GM12875 (cell line): ENCODE data around the gene DLG3.
"Not testable (repeated sequence)": the region's sequence is repeated elsewhere in the genome, so short reads cannot be mapped to it uniquely, and the experiment has no call there.

Experiments used
- H3K4me3 ChIP-seq: one replicate; pipeline ENCODE4 v1.5.1; 2011; ENCODE audit warnings: low read depth, low read length, control low read depth
- TF ChIP-seq, protein P1 (sequence below): IDR thresholded peaks from 2 replicates; pipeline ENCODE4 v1.5.1; 2011; ENCODE audit warnings: low read depth, mild to moderate bottlenecking, control low read depth, inconsistent platforms, low read length, moderate library complexity, borderline replicate concordance; ENCODE audit not compliant: insufficient read depth

Gene DLG3

DNA sequence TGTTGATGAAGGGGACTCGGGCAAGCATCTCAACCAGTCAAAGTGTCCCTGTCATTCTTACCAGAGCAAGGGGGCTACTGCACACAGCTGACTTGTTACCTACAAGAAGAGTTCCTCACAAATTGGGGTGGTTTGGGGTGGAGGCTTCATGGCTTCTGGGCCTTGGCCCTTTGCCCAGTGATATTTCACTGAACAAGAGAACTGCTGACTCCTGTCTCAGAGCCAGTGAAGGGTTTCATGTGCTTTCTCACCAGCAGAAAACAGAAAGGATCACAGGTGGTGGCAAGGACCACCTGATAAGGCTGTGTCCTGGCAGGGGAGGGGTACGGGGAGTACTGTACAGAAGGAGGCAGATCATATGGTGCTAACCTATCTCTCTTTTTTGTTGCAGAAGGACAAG lies 53.5 kb downstream of the DLG3 start:
- no peak overlapping the region for H3K4me3 ChIP-seq

DNA sequence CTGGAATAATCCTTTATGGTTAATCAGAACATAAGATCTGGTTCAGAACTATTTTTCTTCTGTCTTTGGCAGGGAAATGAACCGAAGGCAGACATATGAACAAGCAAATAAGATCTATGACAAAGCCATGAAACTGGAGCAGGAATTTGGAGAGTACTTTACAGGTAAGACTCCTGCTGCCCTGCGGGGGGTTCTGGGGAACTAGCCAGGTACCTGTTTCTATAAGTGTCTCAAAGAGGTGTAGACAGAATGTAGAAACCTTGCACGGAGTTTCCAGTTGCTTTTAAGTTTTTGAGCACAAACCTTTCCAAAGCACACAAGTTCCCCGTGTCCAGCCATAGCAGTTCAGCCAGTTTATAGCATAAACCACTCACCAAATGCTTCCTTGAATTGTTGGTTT lies 56.2 kb downstream of the DLG3 start:
- TF ChIP-seq, protein P1, sequence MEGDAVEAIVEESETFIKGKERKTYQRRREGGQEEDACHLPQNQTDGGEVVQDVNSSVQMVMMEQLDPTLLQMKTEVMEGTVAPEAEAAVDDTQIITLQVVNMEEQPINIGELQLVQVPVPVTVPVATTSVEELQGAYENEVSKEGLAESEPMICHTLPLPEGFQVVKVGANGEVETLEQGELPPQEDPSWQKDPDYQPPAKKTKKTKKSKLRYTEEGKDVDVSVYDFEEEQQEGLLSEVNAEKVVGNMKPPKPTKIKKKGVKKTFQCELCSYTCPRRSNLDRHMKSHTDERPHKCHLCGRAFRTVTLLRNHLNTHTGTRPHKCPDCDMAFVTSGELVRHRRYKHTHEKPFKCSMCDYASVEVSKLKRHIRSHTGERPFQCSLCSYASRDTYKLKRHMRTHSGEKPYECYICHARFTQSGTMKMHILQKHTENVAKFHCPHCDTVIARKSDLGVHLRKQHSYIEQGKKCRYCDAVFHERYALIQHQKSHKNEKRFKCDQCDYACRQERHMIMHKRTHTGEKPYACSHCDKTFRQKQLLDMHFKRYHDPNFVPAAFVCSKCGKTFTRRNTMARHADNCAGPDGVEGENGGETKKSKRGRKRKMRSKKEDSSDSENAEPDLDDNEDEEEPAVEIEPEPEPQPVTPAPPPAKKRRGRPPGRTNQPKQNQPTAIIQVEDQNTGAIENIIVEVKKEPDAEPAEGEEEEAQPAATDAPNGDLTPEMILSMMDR: no peak

More for the DNA sequence above, 53.5 kb downstream of the DLG3 start:
- TF ChIP-seq, protein P1: no peak

DNA sequence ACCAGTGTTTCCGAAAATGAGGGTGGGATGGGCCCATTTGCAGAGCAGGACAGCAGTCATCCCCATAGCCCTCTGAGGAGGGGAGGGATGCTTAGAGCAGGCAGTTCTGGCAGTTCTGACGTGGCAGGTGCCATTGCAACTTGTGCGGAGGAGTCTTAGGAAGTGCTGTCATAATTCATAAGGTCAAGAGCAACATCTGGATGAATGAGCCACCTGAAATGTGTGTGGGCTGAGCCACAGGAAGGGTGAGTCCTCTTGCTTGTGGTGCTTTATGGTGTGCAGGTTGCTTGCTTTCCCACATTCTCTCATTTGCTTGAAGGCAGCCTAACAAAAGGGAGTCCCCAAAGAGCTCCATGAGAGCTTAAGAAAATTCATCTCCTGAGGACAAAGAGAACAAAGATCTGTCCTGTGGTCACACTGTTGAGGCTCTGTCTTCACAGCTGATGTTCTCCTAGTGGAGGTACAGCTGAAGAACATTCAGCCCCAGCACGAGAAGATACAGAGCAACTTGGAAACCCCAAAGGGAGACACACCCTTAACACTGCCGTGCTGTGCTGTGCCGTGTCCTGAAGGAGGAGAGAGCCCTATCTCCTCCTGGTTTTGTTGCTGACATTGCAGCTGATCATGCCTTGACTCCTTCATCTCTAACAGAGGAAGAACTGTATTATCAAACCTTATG lies 60.3 kb downstream of the DLG3 start:
- no peak overlapping the region for H3K4me3 ChIP-seq
- TF ChIP-seq, protein P1: no peak

More for the DNA sequence above, 56.2 kb downstream of the DLG3 start:
- H3K4me3 ChIP-seq: no peak overlapping the region

DNA sequence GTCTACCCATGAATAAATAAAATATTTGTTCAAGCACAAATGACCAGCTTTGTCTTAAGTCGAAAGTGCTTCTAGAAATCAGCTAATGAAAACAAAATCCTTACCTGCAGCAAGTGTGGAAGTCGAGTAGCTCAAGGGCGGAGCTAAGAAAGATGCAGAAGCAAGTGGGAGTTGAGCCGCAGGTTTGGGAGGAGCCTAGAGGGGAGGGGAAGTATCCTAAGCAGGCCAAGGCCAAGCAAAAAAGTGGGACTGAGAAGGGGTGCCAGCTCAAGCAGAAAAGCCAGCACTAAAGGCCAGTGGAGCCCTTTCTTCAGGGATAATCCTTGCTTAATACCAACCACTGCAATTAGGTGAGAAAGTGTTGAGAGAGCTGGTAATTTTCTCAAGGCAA lies 60.8 kb downstream of the DLG3 start:
- TF ChIP-seq, protein P1: no peak
- no peak overlapping the region for H3K4me3 ChIP-seq

DNA sequence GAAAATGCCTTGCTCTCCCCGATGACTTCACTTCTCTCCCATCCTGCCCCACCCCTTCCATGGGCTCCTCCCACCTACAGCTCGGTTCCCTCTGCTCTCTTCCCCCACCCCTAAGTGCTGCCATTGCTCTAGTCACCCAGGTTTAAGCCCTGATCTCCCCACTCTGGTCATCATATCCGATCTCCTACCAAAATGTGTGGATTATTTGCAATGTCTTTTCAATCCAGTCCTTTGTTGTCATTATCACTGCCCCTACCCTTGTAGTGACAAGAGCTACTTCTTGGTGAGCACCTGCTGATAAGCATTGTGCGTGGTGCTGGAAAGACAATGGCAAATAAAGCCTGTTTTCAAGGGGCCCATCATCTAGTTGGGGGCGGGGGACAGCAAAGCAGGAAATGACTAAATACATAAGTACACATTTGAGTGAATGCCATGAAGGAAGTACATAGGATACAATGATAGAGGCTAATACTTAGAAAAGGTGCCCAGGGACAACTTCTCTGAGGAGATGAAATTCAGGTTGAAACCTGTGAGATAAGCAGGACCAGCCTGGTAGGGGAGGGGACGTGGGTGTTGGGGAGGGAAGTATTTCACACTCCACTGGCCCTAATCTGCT lies 63.8 kb downstream of the DLG3 start:
- TF ChIP-seq, protein P1: no peak
- H3K4me3 ChIP-seq: no peak overlapping the region

DNA sequence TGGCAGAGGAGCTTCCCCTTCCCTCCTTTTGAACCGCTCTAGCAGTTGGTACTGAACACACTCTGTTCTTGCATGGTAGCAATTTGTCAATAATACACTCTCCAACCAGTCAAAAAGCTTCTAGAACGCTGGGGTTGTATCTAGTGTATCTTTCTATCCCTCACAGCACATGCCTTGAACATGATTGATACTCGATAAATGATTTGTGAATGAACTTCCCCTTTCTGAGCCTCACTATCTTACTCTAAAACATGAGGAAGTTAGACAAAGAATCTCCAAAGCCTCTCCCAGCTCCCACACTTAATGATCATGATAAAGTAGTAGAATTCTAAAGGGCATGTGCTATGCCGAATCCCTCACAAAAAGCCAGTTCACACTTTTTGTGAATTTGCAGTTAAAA lies 64.4 kb downstream of the DLG3 start:
- TF ChIP-seq, protein P1: no peak
- H3K4me3 ChIP-seq: no peak overlapping the region

DNA sequence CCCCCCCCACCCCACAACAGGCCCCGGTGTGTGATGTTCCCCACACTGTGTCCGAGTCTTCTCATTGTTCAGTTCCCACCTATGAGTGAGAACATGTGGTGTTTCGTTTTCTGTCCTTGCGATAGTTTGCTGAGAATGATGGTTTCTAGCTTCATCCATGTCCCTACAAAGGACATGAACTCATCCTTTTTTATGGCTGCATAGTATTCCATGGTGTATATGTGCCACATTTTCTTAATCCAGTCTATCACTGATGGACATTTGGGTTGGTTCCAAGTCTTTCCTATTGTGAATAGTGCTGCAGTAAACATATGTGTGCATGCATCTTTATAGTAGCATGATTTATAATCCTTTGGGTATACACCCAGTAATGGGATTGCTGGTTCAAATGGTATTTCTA lies 70.6 kb downstream of the DLG3 start:
- not testable (repeated sequence) for H3K4me3 ChIP-seq

DNA sequence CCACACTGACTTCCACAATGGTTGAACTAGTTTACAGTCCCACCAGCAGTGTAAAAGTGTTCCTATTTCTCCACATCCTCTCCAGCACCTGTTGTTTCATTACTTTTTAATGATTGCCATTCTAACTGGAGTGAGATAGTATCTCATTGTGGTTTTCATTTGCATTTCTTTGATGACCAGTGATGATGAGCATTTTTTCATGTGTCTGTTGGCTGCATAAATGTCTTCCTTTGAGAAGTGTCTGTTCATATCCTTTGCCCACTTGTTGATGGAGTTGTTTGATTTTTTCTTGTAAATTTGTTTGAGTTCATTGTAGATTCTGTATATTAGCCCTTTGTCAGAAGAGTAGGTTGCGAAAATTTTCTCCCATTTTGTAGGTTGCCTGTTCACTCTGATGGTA lies 71.1 kb downstream of the DLG3 start:
- not testable (repeated sequence) for H3K4me3 ChIP-seq
